ENCODE data around the gene HIP1R.

DNA sequence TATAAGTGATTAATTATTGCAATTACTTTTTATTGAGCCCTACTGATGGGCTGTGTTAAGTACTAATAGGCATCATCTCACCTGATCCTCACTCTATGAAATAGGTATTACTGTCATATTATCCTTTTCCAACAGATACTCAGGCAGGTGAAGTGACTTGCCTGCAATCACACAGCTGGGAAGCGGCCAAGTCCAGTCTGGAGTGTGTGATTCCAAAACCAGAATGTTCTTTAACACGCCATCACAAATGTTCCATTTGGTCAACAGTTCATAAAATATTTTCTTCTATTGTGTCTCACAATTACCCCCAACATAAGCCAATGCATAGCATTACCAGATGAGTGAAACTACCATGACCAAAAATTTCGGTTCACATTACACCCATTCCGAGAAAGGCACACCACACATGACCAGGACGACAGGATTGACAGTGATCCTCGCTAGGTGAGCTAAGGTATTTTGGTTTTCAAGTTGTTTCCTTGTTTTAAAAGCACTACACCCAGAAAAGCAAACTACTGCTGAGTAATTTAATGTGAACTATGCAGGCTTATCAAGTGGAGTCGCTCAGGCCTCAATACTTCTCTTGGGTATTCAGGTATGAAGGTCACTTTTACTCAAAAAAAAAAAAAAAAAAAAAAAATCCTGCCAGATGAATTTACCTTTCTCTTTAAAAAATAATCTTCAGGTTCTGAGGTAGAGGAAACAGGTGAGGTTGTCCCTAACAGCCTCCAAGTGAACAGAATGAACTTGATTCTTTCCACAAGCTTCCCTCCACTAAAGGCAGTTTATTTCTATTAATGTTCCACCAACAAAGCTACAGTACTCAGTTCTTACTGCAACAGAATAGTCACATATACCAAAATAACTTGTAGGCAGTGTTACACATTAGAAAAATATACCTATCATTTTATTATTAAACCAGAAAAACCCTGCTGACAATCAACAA is 58.2 kb downstream of the HIP1R start:
- TF ChIP-seq FOXM1 (IDR thresholded peaks at IDR 0.05; ENCODE audit: borderline replicate concordance) (no peak), ZNF384 (IDR thresholded peaks at IDR 0.05) (no peak), BHLHE40 (IDR thresholded peaks at IDR 0.05; ENCODE audit: borderline replicate concordance) (no peak), SP1 (IDR thresholded peaks at IDR 0.05) (no peak), FOXA1 (IDR thresholded peaks at IDR 0.05) (no peak), SUZ12 (IDR thresholded peaks at IDR 0.05) (no peak)
